HG02852 (cell line): ENCODE data around the gene RITA1.

ENCODE experiments used
- ATAC-seq: cut with Tn5 transposase; IDR thresholded peaks from one replicate; pipeline ENCODE4 v1.9.1; 2021; ENCODE audit warnings: mild to moderate bottlenecking, moderate library complexity; ENCODE audit not compliant: unreplicated experiment

RITA1 gene

GRCh38 chr12:113152835-113153814 lies 32.4 kb upstream of the RITA1 start:
- ATAC-seq, result peak; percentile 65

- no peak for ATAC-seq
Measured at GRCh38 chr12:113154351-113154973, 31.1 kb upstream of the RITA1 start.

GRCh38 chr12:113155060-113155459 lies 30.5 kb upstream of the RITA1 start:
- no peak for ATAC-seq

- no peak for ATAC-seq
Measured at GRCh38 chr12:113155646-113156045, 29.9 kb upstream of the RITA1 start.

GRCh38 chr12:113157218-113157859 lies 28.2 kb upstream of the RITA1 start:
- ATAC-seq, result no peak

- no peak for ATAC-seq
Measured at GRCh38 chr12:113158439-113159203, 26.9 kb upstream of the RITA1 start.

- no peak for ATAC-seq
Measured at GRCh38 chr12:113159937-113160336, 25.6 kb upstream of the RITA1 start.

GRCh38 chr12:113161415-113162016 lies 24.0 kb upstream of the RITA1 start:
- no peak for ATAC-seq

GRCh38 chr12:113162102-113163029 lies 23.2 kb upstream of the RITA1 start:
- ATAC-seq, result no peak

- no peak for ATAC-seq
Measured at GRCh38 chr12:113163030-113163360, 22.5 kb upstream of the RITA1 start.

GRCh38 chr12:113164014-113164413 lies 21.5 kb upstream of the RITA1 start:
- ATAC-seq, result no peak

GRCh38 chr12:113165521-113166450 lies 19.7 kb upstream of the RITA1 start:
- ATAC-seq, result no peak

GRCh38 chr12:113167868-113168267 lies 17.7 kb upstream of the RITA1 start:
- no peak for ATAC-seq

GRCh38 chr12:113169697-113170096 lies 15.8 kb upstream of the RITA1 start:
- ATAC-seq, result no peak

GRCh38 chr12:113170457-113170856 lies 15.1 kb upstream of the RITA1 start:
- no peak for ATAC-seq

GRCh38 chr12:113170926-113171325 lies 14.6 kb upstream of the RITA1 start:
- no peak for ATAC-seq

- no peak for ATAC-seq
Measured at GRCh38 chr12:113171543-113171942, 14.0 kb upstream of the RITA1 start.

GRCh38 chr12:113172185-113172584 lies 13.3 kb upstream of the RITA1 start:
- no peak for ATAC-seq
